ENCODE data around the gene NFATC2.

NFATC2 gene

GRCh38 chr20:51357543-51357942 is 185.0 kb downstream of the NFATC2 start:
- TF ChIP-seq POLR2AphosphoS5 (IDR thresholded peaks at IDR 0.05; ENCODE audit: low read depth, low read length) (no peak), SIN3A (IDR thresholded peaks at IDR 0.05; ENCODE audit: borderline replicate concordance, insufficient read depth, low read length) (no peak), FOXP2 (optimal IDR thresholded peaks at IDR 0.05; ENCODE audit: borderline replicate concordance, extremely low read depth, extremely low read length, insufficient read depth) (no peak), REST (IDR thresholded peaks at IDR 0.05; ENCODE audit: insufficient read depth in 1 of 2, low read depth in 2 of 2, low read length in 2 of 2) (no peak), TAF1 (IDR thresholded peaks at IDR 0.05; ENCODE audit: borderline replicate concordance, insufficient read depth, low read length) (no peak)

- no peak for TF ChIP-seq FOXP2 (optimal IDR thresholded peaks at IDR 0.05; ENCODE audit: borderline replicate concordance, extremely low read depth, extremely low read length, insufficient read depth)
- no peak for TF ChIP-seq TAF1 (IDR thresholded peaks at IDR 0.05; ENCODE audit: borderline replicate concordance, insufficient read depth, low read length)
- TF ChIP-seq POLR2AphosphoS5 (IDR thresholded peaks at IDR 0.05; ENCODE audit: low read depth, low read length), result no peak
Observed at GRCh38 chr20:51356871-51357270, 185.6 kb downstream of the NFATC2 start.

- TF ChIP-seq SIN3A (IDR thresholded peaks at IDR 0.05; ENCODE audit: borderline replicate concordance, insufficient read depth, low read length) (no peak), REST (IDR thresholded peaks at IDR 0.05; ENCODE audit: insufficient read depth in 1 of 2, low read depth in 2 of 2, low read length in 2 of 2) (no peak), TAF1 (IDR thresholded peaks at IDR 0.05; ENCODE audit: borderline replicate concordance, insufficient read depth, low read length) (no peak), POLR2AphosphoS5 (IDR thresholded peaks at IDR 0.05; ENCODE audit: low read depth, low read length) (no peak), FOXP2 (optimal IDR thresholded peaks at IDR 0.05; ENCODE audit: borderline replicate concordance, extremely low read depth, extremely low read length, insufficient read depth) (no peak)
Observed at GRCh38 chr20:51354769-51355319, 187.7 kb downstream of the NFATC2 start.

- TF ChIP-seq POLR2AphosphoS5 (IDR thresholded peaks at IDR 0.05; ENCODE audit: low read depth, low read length), result no peak
- TF ChIP-seq REST (IDR thresholded peaks at IDR 0.05; ENCODE audit: insufficient read depth in 1 of 2, low read depth in 2 of 2, low read length in 2 of 2), result no peak
- TF ChIP-seq FOXP2 (optimal IDR thresholded peaks at IDR 0.05; ENCODE audit: borderline replicate concordance, extremely low read depth, extremely low read length, insufficient read depth), result no peak
- no peak for TF ChIP-seq SIN3A (IDR thresholded peaks at IDR 0.05; ENCODE audit: borderline replicate concordance, insufficient read depth, low read length)
- TF ChIP-seq TAF1 (IDR thresholded peaks at IDR 0.05; ENCODE audit: borderline replicate concordance, insufficient read depth, low read length), result no peak
Observed at GRCh38 chr20:51354191-51354768, 188.2 kb downstream of the NFATC2 start.

GRCh38 chr20:51353491-51353890 is 189.0 kb downstream of the NFATC2 start:
- no peak for TF ChIP-seq TAF1 (IDR thresholded peaks at IDR 0.05; ENCODE audit: borderline replicate concordance, insufficient read depth, low read length)
- TF ChIP-seq REST (IDR thresholded peaks at IDR 0.05; ENCODE audit: insufficient read depth in 1 of 2, low read depth in 2 of 2, low read length in 2 of 2), result no peak
- no peak for TF ChIP-seq SIN3A (IDR thresholded peaks at IDR 0.05; ENCODE audit: borderline replicate concordance, insufficient read depth, low read length)
- no peak for TF ChIP-seq FOXP2 (optimal IDR thresholded peaks at IDR 0.05; ENCODE audit: borderline replicate concordance, extremely low read depth, extremely low read length, insufficient read depth)
- no peak for TF ChIP-seq POLR2AphosphoS5 (IDR thresholded peaks at IDR 0.05; ENCODE audit: low read depth, low read length)

Data from PFSK-1 (cell line).